Glomerular endothelial cell (primary cell): ENCODE data around the gene PCDHGA6. TPM values are rescaled to one million over a fixed set of nuclear protein-coding genes. Genes with fewer than 3 reads are reported as not detected.
"Not testable (repeated sequence)": the region's sequence is repeated elsewhere in the genome, so short reads cannot be mapped to it uniquely, and the experiment has no call there.

Source experiments
- DNase-seq: peaks from one replicate; pipeline ENCODE4 v3.0.0-alpha.2; 2011; ENCODE audit warnings: low read depth, low spot score; ENCODE audit errors: extremely low read depth
- total RNA-seq: library from RNA; depleted of rRNA; stranded (reverse); fragments of >200 nt; gene quantifications from 2 replicates; pipeline ENCODE4 v1.2.3, GENCODE V29; 2015

The PCDHGA6 gene
- 4.5 and 6.6 TPM in 2 replicates for total RNA-seq

GRCh38 chr5:141373673-141374317 is at the start of gene PCDHGA6:
Gene PCDHGA6, plus strand, starts transcription at chr5:141373891. Its CDS starts 193 bp downstream, at chr5:141374084.
- no peak for DNase-seq

GRCh38 chr5:141326088-141326854 is 47.4 kb upstream of the PCDHGA6 start:
- no peak for DNase-seq

GRCh38 chr5:141328231-141328630 is 45.5 kb upstream of the PCDHGA6 start:
- no peak for DNase-seq

GRCh38 chr5:141330299-141331080 is 43.2 kb upstream of the PCDHGA6 start, which contains the start of gene PCDHGA1:
Gene PCDHGA1, plus strand, starts transcription at chr5:141330514.
- no peak for DNase-seq

- not testable (repeated sequence) for DNase-seq
Observed at GRCh38 chr5:141332571-141332970, 41.1 kb upstream of the PCDHGA6 start.

- no peak for DNase-seq
Observed at GRCh38 chr5:141338538-141339306, 35.0 kb upstream of the PCDHGA6 start, which contains the start of gene PCDHGA2. Gene PCDHGA2, plus strand, starts transcription at chr5:141338760.

- DNase-seq: not testable (repeated sequence)
Observed at GRCh38 chr5:141340781-141341354, 32.8 kb upstream of the PCDHGA6 start.

- no peak for DNase-seq
Observed at GRCh38 chr5:141342773-141343172, 30.9 kb upstream of the PCDHGA6 start.

- DNase-seq: no peak
Observed at GRCh38 chr5:141343242-141343952, 30.3 kb upstream of the PCDHGA6 start, which contains the start of gene PCDHGA3. Gene PCDHGA3, plus strand, starts transcription at chr5:141343829. Its CDS starts 205 bp downstream, at chr5:141344034.

GRCh38 chr5:141343953-141344463 is 29.7 kb upstream of the PCDHGA6 start:
- no peak for DNase-seq

- DNase-seq: no peak
Observed at GRCh38 chr5:141345327-141345726, 28.4 kb upstream of the PCDHGA6 start.

- not testable (repeated sequence) for DNase-seq
Observed at GRCh38 chr5:141346017-141346416, 27.7 kb upstream of the PCDHGA6 start.

GRCh38 chr5:141349917-141350619 is 23.6 kb upstream of the PCDHGA6 start, which contains the start of gene PCDHGB1:
Gene PCDHGB1, plus strand, starts transcription at chr5:141350099. Its CDS starts 162 bp downstream, at chr5:141350261.
- DNase-seq: no peak

- no peak for DNase-seq
Observed at GRCh38 chr5:141351591-141351990, 22.1 kb upstream of the PCDHGA6 start.

- DNase-seq: no peak
Observed at GRCh38 chr5:141354900-141355469, 18.7 kb upstream of the PCDHGA6 start, which contains the start of gene PCDHGA4. Gene PCDHGA4, plus strand, starts transcription at chr5:141355021. Its CDS starts 87 bp downstream, at chr5:141355108.

GRCh38 chr5:141355641-141356040 is 18.1 kb upstream of the PCDHGA6 start:
- no peak for DNase-seq

- no peak for DNase-seq
Observed at GRCh38 chr5:141356133-141356532, 17.6 kb upstream of the PCDHGA6 start.

- DNase-seq: no peak
Observed at GRCh38 chr5:141356950-141357349, 16.7 kb upstream of the PCDHGA6 start.
